ENCODE data around the gene RILPL2.
A peak's percentile ranks its signal among the peaks of the same experiment; 100 is the strongest.
"Not testable (repeated sequence)": the region's sequence is repeated elsewhere in the genome, so short reads cannot be mapped to it uniquely, and the experiment has no call there.

The RILPL2 gene, protein sequence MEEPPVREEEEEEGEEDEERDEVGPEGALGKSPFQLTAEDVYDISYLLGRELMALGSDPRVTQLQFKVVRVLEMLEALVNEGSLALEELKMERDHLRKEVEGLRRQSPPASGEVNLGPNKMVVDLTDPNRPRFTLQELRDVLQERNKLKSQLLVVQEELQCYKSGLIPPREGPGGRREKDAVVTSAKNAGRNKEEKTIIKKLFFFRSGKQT

DNA sequence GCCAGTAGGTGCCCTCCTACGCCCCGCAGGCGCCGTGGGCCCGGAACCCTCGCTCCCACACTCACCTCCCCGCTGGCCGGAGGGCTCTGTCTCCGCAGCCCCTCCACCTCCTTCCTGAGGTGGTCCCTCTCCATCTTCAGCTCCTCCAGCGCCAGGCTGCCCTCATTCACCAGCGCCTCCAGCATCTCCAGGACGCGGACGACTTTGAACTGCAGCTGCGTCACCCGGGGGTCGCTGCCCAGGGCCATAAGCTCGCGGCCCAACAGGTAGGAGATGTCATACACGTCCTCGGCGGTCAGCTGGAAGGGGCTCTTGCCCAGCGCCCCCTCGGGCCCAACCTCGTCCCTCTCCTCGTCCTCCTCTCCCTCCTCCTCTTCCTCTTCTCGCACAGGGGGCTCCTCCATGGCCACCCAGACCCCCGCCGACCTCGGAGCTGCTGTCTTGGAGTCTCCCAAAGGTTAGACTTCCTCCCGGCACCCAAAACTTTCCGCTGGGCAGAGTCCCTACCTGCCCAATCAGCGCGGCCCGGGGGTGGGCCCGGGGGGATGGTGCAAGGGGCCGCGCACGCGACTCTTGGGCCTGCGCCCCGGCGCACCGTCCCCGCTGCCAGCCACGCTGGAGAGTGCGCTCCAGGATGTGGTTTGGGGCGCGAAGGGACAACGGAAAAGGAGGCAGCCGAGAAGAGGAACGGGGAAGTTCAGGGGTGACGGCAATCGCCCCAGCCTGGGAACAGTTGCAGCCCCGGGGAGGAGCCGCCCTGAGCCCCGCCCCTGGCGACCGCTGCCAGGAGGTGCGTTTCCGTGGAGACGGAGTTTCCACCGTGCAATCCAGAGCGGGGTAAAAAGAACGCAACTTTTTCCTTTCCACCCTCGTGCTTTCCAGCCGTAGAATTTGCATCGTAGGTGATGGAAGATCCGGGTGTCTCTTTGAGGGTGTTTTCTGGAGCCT is at the start of gene RILPL2:
Gene RILPL2 (minus strand): TSS at position 668 of the 948 bp plus-strand sequence. CDS start 264 bp downstream, at position 404.
- H3K9me3 Mint-ChIP-seq, result no peaks in the 10 kb centered on the region
- peak within 1 kb of the TSS; percentile 99 for H3K4me3 Mint-ChIP-seq
- peak within 1 kb of the TSS; percentile 96 for H3K27ac Mint-ChIP-seq
- peaks cover 31% of the 10 kb centered on the region for H3K4me1 Mint-ChIP-seq (ENCODE audit: low read depth)
- peaks cover 9% of the 10 kb centered on the region for H3K36me3 Mint-ChIP-seq (ENCODE audit: low read depth)
- no peaks in the 10 kb centered on the region for H3K27me3 Mint-ChIP-seq (ENCODE audit: low read depth)

DNA sequence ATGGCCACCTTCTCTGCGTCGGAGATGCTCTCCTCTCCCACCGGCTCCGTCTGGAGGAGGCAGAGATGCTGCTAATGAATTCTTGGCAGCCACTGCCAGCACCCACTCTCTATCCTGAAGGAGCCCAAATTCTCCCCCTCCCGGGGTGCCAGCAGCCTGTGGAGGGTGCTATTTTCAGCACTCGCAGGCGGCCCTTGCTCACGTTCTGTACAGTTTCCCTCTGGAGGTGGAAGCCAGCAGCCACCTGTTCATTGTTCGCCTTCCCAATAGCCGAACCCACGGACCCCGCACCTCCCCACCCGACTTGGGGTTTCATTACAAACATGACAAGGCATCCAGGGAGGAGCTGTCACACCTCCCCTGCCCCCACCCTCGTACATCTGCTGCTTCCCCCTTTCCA is 49.3 kb upstream of the RILPL2 start:
- H3K36me3 Mint-ChIP-seq (ENCODE audit: low read depth), result no peaks in the 10 kb centered on the region
- H3K4me1 Mint-ChIP-seq (ENCODE audit: low read depth), result peaks cover 12% of the 10 kb centered on the region
- H3K27me3 Mint-ChIP-seq (ENCODE audit: low read depth), result no peaks in the 10 kb centered on the region
- no peak overlapping the region for H3K4me3 Mint-ChIP-seq
- no peaks in the 10 kb centered on the region for H3K9me3 Mint-ChIP-seq
- H3K27ac Mint-ChIP-seq, result no peak overlapping the region

DNA sequence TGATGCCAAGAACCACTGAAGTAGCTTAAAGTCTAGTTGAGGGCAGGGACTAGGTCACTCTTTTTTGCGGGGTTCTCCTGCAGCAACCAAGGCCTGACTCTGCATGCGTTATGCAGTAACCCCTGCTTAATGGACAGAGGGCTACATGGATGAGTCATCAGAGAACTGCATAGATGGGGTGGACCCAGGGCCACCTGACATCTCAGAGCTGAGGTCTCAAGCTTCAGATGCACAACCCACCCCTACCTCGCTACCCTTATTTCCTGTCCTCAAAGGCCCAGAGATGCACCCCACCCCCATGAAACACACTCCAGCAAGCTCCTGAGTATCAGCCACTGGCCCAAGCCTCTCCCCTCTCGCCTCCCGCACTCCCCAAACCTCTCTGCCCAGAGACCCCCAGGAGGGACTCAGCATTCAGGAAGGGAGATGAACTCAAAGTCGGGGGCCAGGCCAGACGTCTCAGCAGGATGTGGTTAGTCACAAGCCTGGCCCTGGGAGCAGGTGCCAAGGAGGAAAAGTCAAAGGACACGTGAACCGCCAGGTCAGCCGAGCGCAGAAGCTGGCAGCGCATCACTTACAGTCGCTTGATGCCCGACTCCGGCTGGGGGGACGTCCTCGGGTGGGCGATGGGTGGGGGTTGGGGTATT is 47.2 kb upstream of the RILPL2 start:
- Mint-ChIP-seq H3K4me1 (ENCODE audit: low read depth) (peaks cover 16% of the 10 kb centered on the region), H3K27me3 (ENCODE audit: low read depth) (no peaks in the 10 kb centered on the region), H3K9me3 (no peaks in the 10 kb centered on the region), H3K36me3 (ENCODE audit: low read depth) (no peaks in the 10 kb centered on the region), H3K4me3 (no peak overlapping the region), H3K27ac (no peak overlapping the region)

DNA sequence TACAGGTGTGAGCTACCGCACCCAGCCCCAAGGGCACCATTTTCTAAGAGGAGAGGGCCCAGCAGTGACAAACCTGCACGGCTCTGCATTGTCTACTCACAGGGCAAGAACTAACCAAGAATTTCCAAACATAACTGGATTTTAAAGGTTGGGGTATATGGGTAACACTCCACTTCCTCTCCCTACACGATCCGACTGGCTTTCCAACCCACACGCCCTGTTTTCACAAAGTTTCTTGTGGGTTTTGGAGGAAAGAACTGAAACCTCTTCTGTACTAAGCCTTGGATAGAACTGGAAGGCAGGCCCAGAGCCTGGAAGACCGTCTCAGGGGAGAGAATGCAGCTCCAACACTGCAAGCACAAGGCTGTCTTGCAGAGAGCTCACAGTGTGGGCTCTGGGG is 46.4 kb upstream of the RILPL2 start:
- Mint-ChIP-seq H3K9me3 (no peaks in the 10 kb centered on the region), H3K27ac (no peak overlapping the region), H3K27me3 (ENCODE audit: low read depth) (no peaks in the 10 kb centered on the region), H3K36me3 (ENCODE audit: low read depth) (no peaks in the 10 kb centered on the region), H3K4me3 (no peak overlapping the region), H3K4me1 (ENCODE audit: low read depth) (peaks cover 16% of the 10 kb centered on the region)

DNA sequence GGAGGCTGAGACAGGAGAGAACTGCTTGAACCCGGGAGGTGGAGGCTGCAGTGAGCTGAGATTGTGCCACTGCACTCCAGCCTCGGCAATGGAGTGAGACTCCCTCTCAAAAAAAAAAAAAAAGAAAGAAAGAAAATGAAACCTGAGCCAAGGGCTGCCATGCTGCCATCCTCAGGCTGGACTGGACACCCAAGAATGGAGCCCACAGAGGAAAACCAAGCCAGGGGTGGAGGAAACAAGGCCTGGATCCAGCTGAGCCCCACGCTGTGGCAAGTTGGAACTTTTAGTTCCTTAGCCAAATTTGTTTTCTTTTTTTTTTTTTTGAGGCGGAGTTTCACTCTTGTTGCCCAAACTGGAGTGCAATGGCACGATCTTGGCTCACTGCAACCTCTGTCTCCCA is 44.8 kb upstream of the RILPL2 start:
- H3K27ac Mint-ChIP-seq; H3K27me3 Mint-ChIP-seq (ENCODE audit: low read depth); H3K36me3 Mint-ChIP-seq (ENCODE audit: low read depth); H3K9me3 Mint-ChIP-seq; H3K4me3 Mint-ChIP-seq: not testable (repeated sequence)
- peaks cover 16% of the 10 kb centered on the region for H3K4me1 Mint-ChIP-seq (ENCODE audit: low read depth)

DNA sequence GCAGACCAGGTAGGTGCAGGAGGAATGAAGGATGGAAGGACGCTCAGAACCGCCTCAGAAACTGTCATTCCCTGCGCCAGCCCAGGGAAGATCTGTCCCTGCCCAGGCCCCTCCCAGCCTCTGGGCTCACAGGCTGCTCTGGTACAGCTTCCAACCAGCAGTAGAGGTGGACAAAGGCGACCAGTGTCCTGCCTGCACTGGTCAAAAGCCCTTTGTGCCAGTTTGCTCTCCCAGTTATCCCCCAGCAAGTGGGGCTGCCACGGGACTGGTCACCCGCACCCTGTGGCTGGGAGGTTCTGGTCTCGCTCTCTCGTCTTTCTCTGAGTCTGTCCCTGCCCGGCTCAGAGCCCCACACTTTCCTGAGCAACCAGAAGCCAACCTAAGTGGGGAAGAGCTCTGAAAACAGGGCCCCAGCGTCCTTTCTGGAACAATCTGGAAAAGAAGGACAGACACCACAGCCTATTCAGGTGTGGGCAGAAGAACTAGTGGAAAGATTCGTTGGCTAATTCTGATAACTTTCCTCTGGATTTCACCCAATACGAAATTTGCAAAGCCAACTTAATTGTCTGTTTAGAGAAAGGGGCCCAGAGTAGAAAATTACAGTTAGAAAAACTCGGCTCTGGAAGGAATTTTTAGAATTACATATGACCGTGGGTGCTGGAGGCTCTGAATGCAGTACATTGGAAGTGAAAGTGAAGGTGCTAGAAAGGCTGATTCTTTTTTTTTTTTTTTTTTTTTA is 43.1 kb upstream of the RILPL2 start:
- Mint-ChIP-seq H3K4me1 (ENCODE audit: low read depth) (peaks cover 22% of the 10 kb centered on the region), H3K4me3 (no peak overlapping the region), H3K9me3 (no peaks in the 10 kb centered on the region), H3K27me3 (ENCODE audit: low read depth) (no peaks in the 10 kb centered on the region), H3K27ac (no peak overlapping the region), H3K36me3 (ENCODE audit: low read depth) (peaks cover 2% of the 10 kb centered on the region)

DNA sequence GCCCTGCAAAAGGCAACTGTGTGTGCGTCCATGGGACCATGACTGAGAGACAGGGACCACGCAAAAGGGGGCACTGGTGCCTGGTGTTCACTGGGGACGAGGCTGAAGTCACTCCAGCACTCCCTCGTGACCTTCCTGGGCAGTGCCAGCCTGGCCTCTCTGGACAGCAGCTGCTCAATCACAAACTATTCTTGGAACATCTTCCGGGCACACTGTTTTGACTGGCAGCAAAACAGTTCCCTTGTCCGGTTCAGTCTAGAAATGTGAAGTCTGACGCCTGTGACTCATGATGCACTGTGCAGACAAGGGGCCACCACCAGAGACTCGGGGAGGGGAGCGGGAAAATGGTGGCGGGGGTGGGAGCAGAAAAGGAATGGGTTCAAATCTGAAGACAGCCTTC is 42.3 kb upstream of the RILPL2 start:
- H3K4me3 Mint-ChIP-seq, result no peak overlapping the region
- H3K36me3 Mint-ChIP-seq (ENCODE audit: low read depth), result peaks cover 2% of the 10 kb centered on the region
- H3K4me1 Mint-ChIP-seq (ENCODE audit: low read depth), result peaks cover 15% of the 10 kb centered on the region
- no peak overlapping the region for H3K27ac Mint-ChIP-seq
- no peaks in the 10 kb centered on the region for H3K9me3 Mint-ChIP-seq
- H3K27me3 Mint-ChIP-seq (ENCODE audit: low read depth), result no peaks in the 10 kb centered on the region

DNA sequence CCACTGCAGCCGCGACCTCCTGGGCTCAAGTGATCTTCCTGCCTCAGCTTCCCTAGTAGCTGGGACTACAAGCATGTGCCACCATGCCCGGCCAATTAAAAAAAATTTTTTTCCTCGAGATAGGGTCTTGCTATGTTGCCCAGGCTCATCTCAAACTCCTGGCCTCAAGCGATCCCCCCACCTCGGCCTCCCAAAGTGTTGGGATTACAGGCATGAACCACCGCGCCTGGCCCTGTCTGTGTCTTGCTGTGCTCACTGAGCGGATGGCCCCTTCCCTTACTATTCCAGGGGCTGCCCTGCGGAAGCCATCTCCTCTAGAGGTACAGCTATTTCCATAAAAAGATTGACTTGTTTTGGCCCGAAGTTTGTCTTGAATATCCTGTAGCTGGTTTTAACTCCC is 41.6 kb upstream of the RILPL2 start:
- Mint-ChIP-seq H3K36me3 (ENCODE audit: low read depth) (peaks cover 2% of the 10 kb centered on the region), H3K27me3 (ENCODE audit: low read depth) (no peaks in the 10 kb centered on the region), H3K4me1 (ENCODE audit: low read depth) (peaks cover 13% of the 10 kb centered on the region), H3K4me3 (no peak overlapping the region), H3K9me3 (no peaks in the 10 kb centered on the region), H3K27ac (no peak overlapping the region)

DNA sequence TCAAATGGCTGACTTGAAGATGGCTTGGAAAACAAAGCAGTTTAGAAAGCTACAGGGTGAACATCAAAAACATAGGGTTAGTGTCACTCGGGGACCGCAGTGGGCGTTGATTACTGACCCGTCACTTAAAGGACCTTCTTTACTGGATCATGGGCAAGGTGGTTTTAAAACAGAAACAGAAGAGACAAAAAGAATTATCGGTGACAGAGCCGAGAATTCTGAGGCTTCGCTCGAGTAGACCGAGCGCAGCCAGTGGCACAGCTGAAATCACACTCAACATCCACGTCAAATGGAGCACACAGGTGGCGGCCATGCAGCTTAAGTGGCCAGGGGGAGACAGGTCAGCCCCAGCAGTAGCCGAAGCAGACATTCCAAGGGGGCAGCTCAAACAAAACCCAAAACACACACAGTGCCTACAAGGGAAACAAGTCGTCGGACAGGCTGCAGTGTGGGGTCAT is 38.8 kb upstream of the RILPL2 start:
- no peaks in the 10 kb centered on the region for H3K27me3 Mint-ChIP-seq (ENCODE audit: low read depth)
- peaks cover 6% of the 10 kb centered on the region for H3K36me3 Mint-ChIP-seq (ENCODE audit: low read depth)
- H3K4me3 Mint-ChIP-seq, result peak overlapping the region; percentile 11
- H3K9me3 Mint-ChIP-seq, result no peaks in the 10 kb centered on the region
- H3K27ac Mint-ChIP-seq, result peak overlapping the region; percentile 71
- H3K4me1 Mint-ChIP-seq (ENCODE audit: low read depth), result peaks cover 11% of the 10 kb centered on the region

DNA sequence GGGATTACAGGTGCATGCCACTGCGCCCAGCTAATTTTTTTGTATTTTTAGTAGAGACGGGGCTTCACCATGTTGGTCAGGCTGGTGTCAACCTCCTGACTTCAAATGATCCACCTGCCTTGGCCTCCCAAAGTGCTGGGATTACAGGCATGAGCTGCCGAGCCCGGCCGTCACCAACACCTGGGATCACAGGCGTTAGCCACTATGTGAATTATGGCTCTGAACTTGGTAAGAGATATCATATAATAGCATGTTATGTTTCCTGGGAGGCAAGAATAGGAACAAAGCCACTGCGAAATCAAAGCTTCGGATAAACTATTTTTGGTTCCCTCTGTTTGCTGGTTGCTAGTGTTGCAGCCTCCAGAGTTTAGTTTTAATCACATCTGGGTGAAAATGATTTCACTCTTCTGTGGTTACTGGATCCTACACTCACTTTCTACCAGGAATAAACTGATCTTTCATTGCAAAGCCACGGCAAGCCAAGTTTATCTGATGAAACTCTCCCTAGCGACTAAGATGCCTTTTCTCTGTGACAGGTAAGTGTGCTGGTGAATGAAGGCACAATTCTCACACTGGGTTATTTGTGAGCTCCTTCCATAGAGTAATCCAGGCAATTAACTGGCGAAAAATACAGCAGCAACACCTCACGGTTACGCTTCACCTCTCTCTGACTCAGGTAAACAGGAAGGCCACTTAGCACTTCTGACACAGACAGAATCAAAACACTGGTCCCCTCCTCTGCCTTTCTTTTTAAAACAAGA is 38.2 kb upstream of the RILPL2 start:
- H3K4me3 Mint-ChIP-seq, result peak overlapping the region; percentile 11
- peaks cover 6% of the 10 kb centered on the region for H3K36me3 Mint-ChIP-seq (ENCODE audit: low read depth)
- peak overlapping the region; percentile 71 for H3K27ac Mint-ChIP-seq
- H3K4me1 Mint-ChIP-seq (ENCODE audit: low read depth), result peaks cover 9% of the 10 kb centered on the region
- no peaks in the 10 kb centered on the region for H3K27me3 Mint-ChIP-seq (ENCODE audit: low read depth)
- H3K9me3 Mint-ChIP-seq, result no peaks in the 10 kb centered on the region

DNA sequence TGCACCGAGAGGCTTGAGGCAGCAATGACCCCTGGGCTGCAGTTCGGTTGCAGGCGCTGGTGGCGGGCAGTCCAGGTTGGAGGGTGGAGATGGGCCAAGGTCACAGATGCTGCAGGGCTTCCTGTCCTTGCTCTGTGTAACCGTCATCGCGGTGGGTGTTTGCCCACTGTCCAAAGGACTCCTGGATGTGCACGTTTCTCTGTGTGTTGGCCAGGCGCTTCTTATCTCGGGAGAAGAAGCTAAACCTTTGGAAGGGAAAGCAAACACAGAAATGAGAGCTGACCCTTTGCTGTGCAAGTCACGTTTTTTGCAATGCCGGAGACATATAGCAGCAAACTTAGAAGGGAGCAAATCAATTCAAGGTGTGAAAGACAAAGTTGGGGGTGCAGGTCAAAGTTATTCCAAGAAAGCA is 36.0 kb upstream of the RILPL2 start:
- no peak overlapping the region for H3K4me3 Mint-ChIP-seq
- H3K27ac Mint-ChIP-seq, result no peak overlapping the region
- H3K27me3 Mint-ChIP-seq (ENCODE audit: low read depth), result no peaks in the 10 kb centered on the region
- peaks cover 10% of the 10 kb centered on the region for H3K36me3 Mint-ChIP-seq (ENCODE audit: low read depth)
- peaks cover 9% of the 10 kb centered on the region for H3K4me1 Mint-ChIP-seq (ENCODE audit: low read depth)
- H3K9me3 Mint-ChIP-seq, result no peaks in the 10 kb centered on the region

DNA sequence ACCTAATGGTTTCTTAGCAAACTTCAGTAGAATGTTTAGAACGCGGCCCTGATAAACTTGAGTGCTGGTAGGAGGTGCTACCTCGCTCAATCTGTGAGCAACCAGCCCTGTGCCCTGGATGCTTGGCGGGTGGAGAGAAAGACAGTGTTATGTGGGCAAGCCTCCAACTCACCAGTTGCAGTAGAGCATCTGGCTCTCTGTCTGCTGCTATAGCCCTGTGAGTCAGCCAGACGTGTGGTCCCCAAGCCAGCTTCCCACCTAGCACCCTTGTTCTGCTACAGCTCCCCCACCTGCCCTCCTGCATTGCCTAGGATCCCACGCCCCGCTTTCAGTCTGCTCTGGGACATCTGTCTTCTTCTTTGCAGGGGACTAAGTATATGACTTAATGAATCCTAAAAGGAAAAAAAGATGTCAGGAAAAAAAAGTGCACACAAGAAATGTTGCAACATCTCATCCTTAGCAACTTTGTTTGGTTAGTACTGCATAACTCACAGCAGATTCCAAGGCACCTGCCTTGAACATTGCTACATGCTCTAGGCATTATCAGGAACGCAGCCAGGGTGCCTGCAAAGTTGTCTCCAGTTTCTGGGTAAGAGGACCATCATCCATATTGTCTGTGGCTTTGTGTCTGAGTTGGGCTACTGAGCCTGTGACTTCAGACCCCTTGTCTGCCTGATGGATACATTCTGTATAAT is 35.0 kb upstream of the RILPL2 start:
- H3K27me3 Mint-ChIP-seq (ENCODE audit: low read depth), result no peaks in the 10 kb centered on the region
- no peaks in the 10 kb centered on the region for H3K9me3 Mint-ChIP-seq
- H3K4me1 Mint-ChIP-seq (ENCODE audit: low read depth), result peaks cover 9% of the 10 kb centered on the region
- H3K27ac Mint-ChIP-seq, result no peak overlapping the region
- no peak overlapping the region for H3K4me3 Mint-ChIP-seq
- H3K36me3 Mint-ChIP-seq (ENCODE audit: low read depth), result peaks cover 10% of the 10 kb centered on the region

DNA sequence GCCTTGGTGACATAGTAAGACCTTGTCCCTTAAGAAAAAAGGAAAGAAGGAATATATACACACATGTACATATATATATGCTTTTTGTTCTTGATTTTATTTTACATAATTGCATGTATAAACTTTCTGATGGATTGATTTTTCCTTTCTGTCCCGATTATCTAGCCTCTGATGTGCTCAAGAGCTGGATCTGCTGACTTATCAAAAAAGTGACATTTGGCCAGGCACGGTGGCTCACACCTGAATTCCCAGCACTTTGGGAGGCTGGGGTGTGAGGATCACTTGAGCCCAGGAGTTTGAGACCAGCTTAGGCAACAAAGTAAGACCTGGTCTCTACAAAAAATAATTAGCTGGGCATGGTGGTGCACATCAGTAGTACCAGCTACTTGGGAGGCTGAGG is 33.5 kb upstream of the RILPL2 start:
- Mint-ChIP-seq H3K4me3 (no peak overlapping the region), H3K27me3 (ENCODE audit: low read depth) (no peaks in the 10 kb centered on the region), H3K4me1 (ENCODE audit: low read depth) (peaks cover 3% of the 10 kb centered on the region), H3K9me3 (no peaks in the 10 kb centered on the region), H3K36me3 (ENCODE audit: low read depth) (peaks cover 22% of the 10 kb centered on the region), H3K27ac (no peak overlapping the region)
